Endodermal cell (in vitro differentiated cells): ENCODE results near the gene KRTAP9-3. TPM values are rescaled to one million over a fixed set of nuclear protein-coding genes. Genes with fewer than 3 reads are reported as not detected.
"Not testable (repeated sequence)": the region's sequence is repeated elsewhere in the genome, so short reads cannot be mapped to it uniquely, and the experiment has no call there.

Experiments used
- DNase-seq: peaks from one replicate; pipeline ENCODE4 v3.0.0-alpha.2; 2017
- H3K27ac ChIP-seq: 2 replicates; pipeline ENCODE4 v1.5.1; 2013; ENCODE audit warnings: mild to moderate bottlenecking, low read depth, low read length, moderate library complexity
- H3K27me3 ChIP-seq: 2 replicates; pipeline ENCODE4 v1.6.1; 2013; ENCODE audit warnings: mild to moderate bottlenecking, low read length, moderate library complexity; ENCODE audit not compliant: insufficient read depth, control insufficient read depth, poor library complexity, severe bottlenecking
- H3K36me3 ChIP-seq: 2 replicates; pipeline ENCODE4 v1.7.0; 2013; ENCODE audit warnings: mild to moderate bottlenecking, low read length, moderate library complexity; ENCODE audit not compliant: control insufficient read depth, insufficient read depth
- H3K4me1 ChIP-seq: one replicate; pipeline ENCODE4 v1.7.0; 2013; ENCODE audit warnings: low read length; ENCODE audit not compliant: control insufficient read depth, insufficient read depth
- H3K4me3 ChIP-seq: 2 replicates; pipeline ENCODE4 v1.5.1; 2013; ENCODE audit warnings: mild to moderate bottlenecking, low read length, moderate library complexity
- H3K9ac ChIP-seq: 2 replicates; pipeline ENCODE4 v1.6.1; 2013; ENCODE audit warnings: mild to moderate bottlenecking, low read length, moderate library complexity; ENCODE audit not compliant: poor library complexity, severe bottlenecking; ENCODE audit errors: extremely low read depth
- H3K9me3 ChIP-seq: 2 replicates; pipeline ENCODE4 v1.6.1; 2013; ENCODE audit warnings: mild to moderate bottlenecking, low read length, moderate library complexity; ENCODE audit not compliant: control insufficient read depth
- H3K27ac Mint-ChIP-seq: 2 replicates; pipeline ENCODE4 v1.8.0; 2020; ENCODE audit warnings: mixed read lengths
- H3K27me3 Mint-ChIP-seq: 2 replicates; pipeline ENCODE4 v1.8.0; 2021; ENCODE audit warnings: mild to moderate bottlenecking, mixed read lengths; ENCODE audit not compliant: insufficient read depth
- H3K36me3 Mint-ChIP-seq: 2 replicates; pipeline ENCODE4 v1.8.0; 2020; ENCODE audit warnings: low read depth, mixed read lengths
- H3K4me1 Mint-ChIP-seq: 2 replicates; pipeline ENCODE4 v1.8.0; 2020; ENCODE audit warnings: mixed read lengths
- H3K4me3 Mint-ChIP-seq: 2 replicates; pipeline ENCODE4 v1.8.0; 2020; ENCODE audit warnings: mild to moderate bottlenecking, moderate library complexity, mixed read lengths
- H3K9me3 Mint-ChIP-seq: 2 replicates; pipeline ENCODE4 v1.8.0; 2020; ENCODE audit warnings: mild to moderate bottlenecking, mixed read lengths
- CTCF ChIP-seq: fragments of 200-600 bp; sonication (generic); conservative IDR thresholded peaks from 2 replicates; pipeline ENCODE4 v1.5.0; 2021; ENCODE audit warnings: antibody characterized with exemption, mild to moderate bottlenecking
- WGBS, 2 experiments: methylation state at CpG; one replicate each; pipeline versions ENCODE4 v1.1.5 to v1.1.7; 2013; ENCODE audit warnings: missing lambda C conversion rate in 2 of 2, mixed read lengths in 1 of 2; ENCODE audit not compliant: insufficient coverage in 1 of 2, insufficient read length in 1 of 2; 5-methylcytosine and 5-hydroxymethylcytosine counted together
- total RNA-seq, 2 donors: library from RNA; stranded (reverse); fragmentation: NEBNext Ultra II Directional in 1 of 2; extraction: Animal tissue kit (Norgen Biotek cat#: 25700) in 1 of 2; gene quantifications; 2 replicates in 1 of 2; 3 replicates in 1 of 2; pipeline ENCODE4 v1.2.1, GENCODE V29; 2021

KRTAP9-3 gene
- total RNA-seq, 2 donors from 2014 or later, result not detected

DNA sequence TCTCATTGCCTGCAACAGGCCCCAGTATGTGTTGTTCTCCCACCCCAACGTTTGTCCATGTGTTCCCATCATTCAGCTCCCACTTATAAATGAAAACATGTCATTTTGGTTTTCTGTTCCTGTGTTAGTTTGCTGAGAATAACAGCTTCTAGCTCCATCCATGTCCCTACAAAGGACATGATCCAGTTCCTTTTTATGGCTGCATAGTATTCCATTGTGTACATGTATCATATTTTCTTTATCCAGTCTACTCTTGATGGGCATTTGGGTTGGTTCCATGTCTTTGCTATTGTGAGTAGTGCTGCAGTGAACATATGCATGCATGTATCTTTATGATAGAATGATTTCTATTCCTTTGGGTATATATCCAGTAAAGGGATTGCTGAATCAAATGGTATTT is 16.6 kb upstream of the KRTAP9-3 start:
- no peaks in the 10 kb centered on the region for H3K36me3 Mint-ChIP-seq
- H3K36me3 ChIP-seq, result no peaks in the 10 kb centered on the region
- no peaks in the 10 kb centered on the region for H3K27me3 ChIP-seq
- DNase-seq, result no peak
- no peak for TF ChIP-seq CTCF
- peaks cover 8% of the 10 kb centered on the region for H3K9me3 Mint-ChIP-seq
- no peaks in the 10 kb centered on the region for H3K4me1 Mint-ChIP-seq
- WGBS, 2 experiments, result 85 to 100% methylated on average over 1 of the region's 1 CpG
- H3K4me3 Mint-ChIP-seq, result no peak overlapping the region
- no peak overlapping the region for H3K27ac Mint-ChIP-seq
- H3K27ac ChIP-seq, result no peak overlapping the region
- H3K4me1 ChIP-seq, result no peaks in the 10 kb centered on the region
- H3K27me3 Mint-ChIP-seq, result peaks cover 11% of the 10 kb centered on the region
- H3K4me3 ChIP-seq, result no peak overlapping the region
- no peaks in the 10 kb centered on the region for H3K9me3 ChIP-seq
- H3K9ac ChIP-seq, result no peak overlapping the region

GRCh38 chr17:41223821-41224220 is 8.4 kb upstream of the KRTAP9-3 start:
- H3K27me3 Mint-ChIP-seq, result peaks cover 18% of the 10 kb centered on the region

GRCh38 chr17:41226051-41226450 is 6.2 kb upstream of the KRTAP9-3 start:
- Mint-ChIP-seq H3K27ac (no peak overlapping the region), H3K27me3 (peaks cover 5% of the 10 kb centered on the region), H3K36me3 (no peaks in the 10 kb centered on the region), H3K9me3 (no peaks in the 10 kb centered on the region), H3K4me3 (no peak overlapping the region), H3K4me1 (peaks cover 4% of the 10 kb centered on the region)
- WGBS, 2 experiments, result 95 to 96% methylated on average over 3 to 6 of the region's 6 CpGs
- no peak for TF ChIP-seq CTCF
- no peak for DNase-seq
- Histone ChIP-seq H3K4me1 (no peaks in the 10 kb centered on the region), H3K9me3 (no peaks in the 10 kb centered on the region), H3K27ac (no peak overlapping the region), H3K27me3 (no peaks in the 10 kb centered on the region), H3K36me3 (no peaks in the 10 kb centered on the region), H3K9ac (no peak overlapping the region), H3K4me3 (no peak overlapping the region)

More at GRCh38 chr17:41223821-41224220, 8.4 kb upstream of the KRTAP9-3 start:
- no peak for TF ChIP-seq CTCF
- H3K27ac Mint-ChIP-seq, result no peak overlapping the region
- Histone ChIP-seq H3K4me1 (no peaks in the 10 kb centered on the region), H3K27me3 (no peaks in the 10 kb centered on the region), H3K27ac (no peak overlapping the region), H3K9me3 (no peaks in the 10 kb centered on the region), H3K36me3 (no peaks in the 10 kb centered on the region), H3K9ac (no peak overlapping the region), H3K4me3 (no peak overlapping the region)
- 90 to 94% methylated on average over 2 of the region's 2 CpGs for WGBS, 2 experiments
- no peak for DNase-seq
- no peaks in the 10 kb centered on the region for H3K36me3 Mint-ChIP-seq
- H3K4me3 Mint-ChIP-seq, result no peak overlapping the region
- H3K9me3 Mint-ChIP-seq, result peaks cover 9% of the 10 kb centered on the region
- peaks cover 4% of the 10 kb centered on the region for H3K4me1 Mint-ChIP-seq

DNA sequence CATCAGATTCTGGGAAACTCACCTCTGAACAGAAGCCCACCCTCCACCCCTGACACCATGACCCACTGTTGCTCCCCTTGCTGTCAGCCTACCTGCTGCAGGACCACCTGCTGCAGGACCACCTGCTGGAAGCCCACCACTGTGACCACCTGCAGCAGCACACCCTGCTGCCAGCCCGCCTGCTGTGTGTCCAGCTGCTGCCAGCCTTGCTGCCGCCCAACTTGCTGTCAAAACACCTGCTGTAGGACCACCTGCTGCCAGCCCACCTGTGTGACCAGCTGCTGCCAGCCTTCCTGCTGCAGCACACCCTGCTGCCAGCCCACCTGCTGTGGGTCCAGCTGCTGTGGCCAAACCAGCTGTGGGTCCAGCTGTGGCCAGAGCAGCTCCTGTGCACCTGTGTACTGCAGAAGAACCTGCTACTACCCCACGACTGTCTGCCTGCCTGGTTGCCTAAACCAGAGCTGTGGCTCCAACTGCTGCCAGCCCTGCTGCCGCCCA is 5.6 kb upstream of the KRTAP9-3 start, which contains the start of gene KRTAP9-2:
Gene KRTAP9-2, plus strand, starts transcription at position 51 of the 498 bp plus-strand sequence. Its CDS starts 7 bp downstream, at position 58.
- H3K9me3 Mint-ChIP-seq, H3K27me3 ChIP-seq, H3K9me3 ChIP-seq, H3K27ac Mint-ChIP-seq, H3K4me1 ChIP-seq, H3K4me3 ChIP-seq, H3K27ac ChIP-seq, H3K36me3 ChIP-seq, H3K36me3 Mint-ChIP-seq, H3K27me3 Mint-ChIP-seq, H3K9ac ChIP-seq, DNase-seq, H3K4me3 Mint-ChIP-seq, H3K4me1 Mint-ChIP-seq: not testable (repeated sequence)
- WGBS, 2 experiments, result 79 to 82% methylated on average over 2 of the region's 4 CpGs
